ENCODE data around the gene PRODH2. TPM values are rescaled to one million over a fixed set of nuclear protein-coding genes. Genes with fewer than 3 reads are reported as not detected.
A peak's percentile ranks its signal among the peaks of the same experiment; 100 is the strongest.

Gene PRODH2
- total and polyA plus RNA-seq, 2 of the 13 experiments (the other 11 are each of a cell fraction or from before 2014, with no cell fraction given), result 86.7 to 118 TPM

DNA sequence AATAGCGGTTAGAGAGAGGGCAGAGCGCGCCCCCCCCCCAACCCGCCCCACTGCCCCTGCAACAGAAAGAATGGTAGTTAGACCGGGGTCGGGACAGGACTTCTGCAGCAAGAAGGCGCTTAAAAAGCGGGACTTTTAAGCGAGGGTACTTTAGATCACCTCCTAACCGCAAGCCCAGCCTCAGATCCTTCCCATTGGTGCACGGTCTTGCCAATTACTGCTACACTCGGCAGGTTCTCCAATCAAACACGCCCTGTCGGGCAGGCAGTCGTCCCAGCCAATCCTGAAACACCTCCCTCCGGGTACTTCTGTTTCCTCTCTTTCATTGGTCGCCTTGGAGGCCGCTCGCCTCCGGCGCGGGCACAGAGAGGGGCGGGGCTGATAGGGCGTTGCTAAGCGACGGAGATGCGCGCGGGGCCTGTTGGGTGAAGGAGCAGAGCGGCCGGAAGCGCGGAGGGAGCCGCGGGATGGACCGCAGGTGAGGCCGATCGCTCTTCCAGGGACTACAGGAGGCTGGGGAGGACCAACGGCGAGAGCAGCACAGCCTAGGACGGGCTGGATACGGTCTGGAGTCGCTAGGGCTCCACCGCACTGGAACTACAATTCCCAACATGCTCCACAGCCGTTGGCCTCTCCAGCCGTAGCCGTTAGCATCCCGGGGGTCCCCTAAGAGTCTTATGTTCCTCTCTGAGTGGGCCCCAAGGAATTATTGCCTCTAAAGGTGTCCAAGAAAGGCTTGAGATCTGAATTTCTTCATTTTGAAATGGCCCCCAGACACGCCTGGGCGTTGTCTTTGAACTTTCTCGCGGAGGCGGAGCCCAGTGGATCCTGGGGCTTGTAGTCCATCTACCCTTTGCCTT, 54.7 kb downstream of the PRODH2 start, which contains the start of gene PROSER3 (continued):
- TF ChIP-seq NFIB (CRISPR knock-in tag; IDR thresholded peaks at IDR 0.05; ENCODE audit: borderline replicate concordance), result no peak
- TF ChIP-seq, protein P1, sequence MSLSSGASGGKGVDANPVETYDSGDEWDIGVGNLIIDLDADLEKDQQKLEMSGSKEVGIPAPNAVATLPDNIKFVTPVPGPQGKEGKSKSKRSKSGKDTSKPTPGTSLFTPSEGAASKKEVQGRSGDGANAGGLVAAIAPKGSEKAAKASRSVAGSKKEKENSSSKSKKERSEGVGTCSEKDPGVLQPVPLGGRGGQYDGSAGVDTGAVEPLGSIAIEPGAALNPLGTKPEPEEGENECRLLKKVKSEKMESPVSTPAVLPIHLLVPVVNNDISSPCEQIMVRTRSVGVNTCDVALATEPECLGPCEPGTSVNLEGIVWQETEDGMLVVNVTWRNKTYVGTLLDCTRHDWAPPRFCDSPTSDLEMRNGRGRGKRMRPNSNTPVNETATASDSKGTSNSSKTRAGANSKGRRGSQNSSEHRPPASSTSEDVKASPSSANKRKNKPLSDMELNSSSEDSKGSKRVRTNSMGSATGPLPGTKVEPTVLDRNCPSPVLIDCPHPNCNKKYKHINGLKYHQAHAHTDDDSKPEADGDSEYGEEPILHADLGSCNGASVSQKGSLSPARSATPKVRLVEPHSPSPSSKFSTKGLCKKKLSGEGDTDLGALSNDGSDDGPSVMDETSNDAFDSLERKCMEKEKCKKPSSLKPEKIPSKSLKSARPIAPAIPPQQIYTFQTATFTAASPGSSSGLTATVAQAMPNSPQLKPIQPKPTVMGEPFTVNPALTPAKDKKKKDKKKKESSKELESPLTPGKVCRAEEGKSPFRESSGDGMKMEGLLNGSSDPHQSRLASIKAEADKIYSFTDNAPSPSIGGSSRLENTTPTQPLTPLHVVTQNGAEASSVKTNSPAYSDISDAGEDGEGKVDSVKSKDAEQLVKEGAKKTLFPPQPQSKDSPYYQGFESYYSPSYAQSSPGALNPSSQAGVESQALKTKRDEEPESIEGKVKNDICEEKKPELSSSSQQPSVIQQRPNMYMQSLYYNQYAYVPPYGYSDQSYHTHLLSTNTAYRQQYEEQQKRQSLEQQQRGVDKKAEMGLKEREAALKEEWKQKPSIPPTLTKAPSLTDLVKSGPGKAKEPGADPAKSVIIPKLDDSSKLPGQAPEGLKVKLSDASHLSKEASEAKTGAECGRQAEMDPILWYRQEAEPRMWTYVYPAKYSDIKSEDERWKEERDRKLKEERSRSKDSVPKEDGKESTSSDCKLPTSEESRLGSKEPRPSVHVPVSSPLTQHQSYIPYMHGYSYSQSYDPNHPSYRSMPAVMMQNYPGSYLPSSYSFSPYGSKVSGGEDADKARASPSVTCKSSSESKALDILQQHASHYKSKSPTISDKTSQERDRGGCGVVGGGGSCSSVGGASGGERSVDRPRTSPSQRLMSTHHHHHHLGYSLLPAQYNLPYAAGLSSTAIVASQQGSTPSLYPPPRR (CRISPR knock-in tag; IDR thresholded peaks at IDR 0.05; ENCODE audit: borderline replicate concordance), result peak; percentile 25; the same call in 1 of the 2 replicates
- TF ChIP-seq MAZ (IDR thresholded peaks at IDR 0.05; ENCODE audit: borderline replicate concordance, low read depth, low read length), result no peak
- TF ChIP-seq MAZ (CRISPR knock-in tag; IDR thresholded peaks at IDR 0.05; ENCODE audit: low read depth), result no peak
- TF ChIP-seq RFXAP (CRISPR knock-in tag; IDR thresholded peaks at IDR 0.05; ENCODE audit: borderline replicate concordance), result peak; percentile 64
- peak; percentile 57; the same call in 1 of the 2 replicates for TF ChIP-seq PAX8 (CRISPR knock-in tag; IDR thresholded peaks at IDR 0.05; ENCODE audit: borderline replicate concordance)
- peak; percentile 97 for TF ChIP-seq CBFB (CRISPR knock-in tag; IDR thresholded peaks at IDR 0.05)
- TF ChIP-seq ZNF225 (CRISPR knock-in tag; IDR thresholded peaks at IDR 0.05), result no peak
- TF ChIP-seq SALL2 (CRISPR knock-in tag; IDR thresholded peaks at IDR 0.05), result peak; percentile 38; the same call in 1 of the 2 replicates
- TF ChIP-seq SALL1 (CRISPR knock-in tag; IDR thresholded peaks at IDR 0.05), result peak; percentile 56
- no peak for TF ChIP-seq NPAS2 (CRISPR knock-in tag; IDR thresholded peaks at IDR 0.05; ENCODE audit: borderline replicate concordance)
- TF ChIP-seq, protein P2, sequence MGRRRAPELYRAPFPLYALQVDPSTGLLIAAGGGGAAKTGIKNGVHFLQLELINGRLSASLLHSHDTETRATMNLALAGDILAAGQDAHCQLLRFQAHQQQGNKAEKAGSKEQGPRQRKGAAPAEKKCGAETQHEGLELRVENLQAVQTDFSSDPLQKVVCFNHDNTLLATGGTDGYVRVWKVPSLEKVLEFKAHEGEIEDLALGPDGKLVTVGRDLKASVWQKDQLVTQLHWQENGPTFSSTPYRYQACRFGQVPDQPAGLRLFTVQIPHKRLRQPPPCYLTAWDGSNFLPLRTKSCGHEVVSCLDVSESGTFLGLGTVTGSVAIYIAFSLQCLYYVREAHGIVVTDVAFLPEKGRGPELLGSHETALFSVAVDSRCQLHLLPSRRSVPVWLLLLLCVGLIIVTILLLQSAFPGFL (CRISPR knock-in tag; IDR thresholded peaks at IDR 0.05), result no peak
- no peak for TF ChIP-seq EED (CRISPR knock-in tag; IDR thresholded peaks at IDR 0.05)
- TF ChIP-seq NCOA1 (CRISPR knock-in tag; IDR thresholded peaks at IDR 0.05), result 0 out of 2 replicates have a peak, but pooled peaks have one; percentile 55
- TF ChIP-seq, protein P3, sequence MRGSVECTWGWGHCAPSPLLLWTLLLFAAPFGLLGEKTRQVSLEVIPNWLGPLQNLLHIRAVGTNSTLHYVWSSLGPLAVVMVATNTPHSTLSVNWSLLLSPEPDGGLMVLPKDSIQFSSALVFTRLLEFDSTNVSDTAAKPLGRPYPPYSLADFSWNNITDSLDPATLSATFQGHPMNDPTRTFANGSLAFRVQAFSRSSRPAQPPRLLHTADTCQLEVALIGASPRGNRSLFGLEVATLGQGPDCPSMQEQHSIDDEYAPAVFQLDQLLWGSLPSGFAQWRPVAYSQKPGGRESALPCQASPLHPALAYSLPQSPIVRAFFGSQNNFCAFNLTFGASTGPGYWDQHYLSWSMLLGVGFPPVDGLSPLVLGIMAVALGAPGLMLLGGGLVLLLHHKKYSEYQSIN (CRISPR knock-in tag; IDR thresholded peaks at IDR 0.05; ENCODE audit: borderline replicate concordance), result no peak
- peak; percentile 69 for TF ChIP-seq KDM2A (CRISPR knock-in tag; IDR thresholded peaks at IDR 0.05; ENCODE audit: borderline replicate concordance, low read depth)
- TF ChIP-seq ZNF75D (CRISPR knock-in tag; IDR thresholded peaks at IDR 0.05; ENCODE audit: borderline replicate concordance), result no peak
- no peak for TF ChIP-seq SYNCRIP (IDR thresholded peaks at IDR 0.05; ENCODE audit: insufficient read depth, low read depth, low read length)
- TF ChIP-seq HHEX (CRISPR knock-in tag; IDR thresholded peaks at IDR 0.05), result no peak
- TF ChIP-seq, protein P4, sequence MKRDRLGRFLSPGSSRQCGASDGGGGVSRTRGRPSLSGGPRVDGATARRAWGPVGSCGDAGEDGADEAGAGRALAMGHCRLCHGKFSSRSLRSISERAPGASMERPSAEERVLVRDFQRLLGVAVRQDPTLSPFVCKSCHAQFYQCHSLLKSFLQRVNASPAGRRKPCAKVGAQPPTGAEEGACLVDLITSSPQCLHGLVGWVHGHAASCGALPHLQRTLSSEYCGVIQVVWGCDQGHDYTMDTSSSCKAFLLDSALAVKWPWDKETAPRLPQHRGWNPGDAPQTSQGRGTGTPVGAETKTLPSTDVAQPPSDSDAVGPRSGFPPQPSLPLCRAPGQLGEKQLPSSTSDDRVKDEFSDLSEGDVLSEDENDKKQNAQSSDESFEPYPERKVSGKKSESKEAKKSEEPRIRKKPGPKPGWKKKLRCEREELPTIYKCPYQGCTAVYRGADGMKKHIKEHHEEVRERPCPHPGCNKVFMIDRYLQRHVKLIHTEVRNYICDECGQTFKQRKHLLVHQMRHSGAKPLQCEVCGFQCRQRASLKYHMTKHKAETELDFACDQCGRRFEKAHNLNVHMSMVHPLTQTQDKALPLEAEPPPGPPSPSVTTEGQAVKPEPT (CRISPR knock-in tag; IDR thresholded peaks at IDR 0.05; ENCODE audit: low read depth), result no peak
